Neural progenitor cell (in vitro differentiated cells): ENCODE measurements around the gene PHYH.

Source experiments
- EZH2 ChIP-seq: fragments of 200-600 bp; sonication (generic); IDR thresholded peaks from 2 replicates; pipeline ENCODE4 v1.6.1; 2017; ENCODE audit warnings: antibody characterized with exemption, mild to moderate bottlenecking, moderate library complexity
- TF ChIP-seq, protein P1 (sequence below): fragments of 200-600 bp; sonication (generic); IDR thresholded peaks from 2 replicates; pipeline ENCODE4 v1.5.1; 2017; ENCODE audit warnings: antibody characterized with exemption, mild to moderate bottlenecking

DNA sequence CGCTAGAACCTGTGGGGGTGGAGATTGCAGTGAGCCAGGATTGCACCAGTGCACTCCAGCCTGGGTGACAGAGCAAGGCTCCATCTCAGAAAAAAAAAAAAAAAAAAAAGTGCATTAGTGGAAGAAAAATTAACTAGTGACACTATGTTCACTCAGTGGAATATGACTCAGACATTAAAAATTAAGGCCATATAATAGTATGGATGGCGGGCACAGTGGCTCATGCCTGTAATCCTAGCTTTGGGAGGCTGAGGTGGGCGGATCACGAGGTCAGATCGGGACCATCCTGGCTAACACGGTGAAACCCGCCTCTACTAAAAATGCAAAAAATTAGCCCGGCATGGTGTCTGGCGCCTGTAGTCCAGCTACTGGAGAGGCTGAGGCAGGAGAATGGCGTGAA, 3.4 kb downstream of the PHYH start:
- TF ChIP-seq, protein P1, sequence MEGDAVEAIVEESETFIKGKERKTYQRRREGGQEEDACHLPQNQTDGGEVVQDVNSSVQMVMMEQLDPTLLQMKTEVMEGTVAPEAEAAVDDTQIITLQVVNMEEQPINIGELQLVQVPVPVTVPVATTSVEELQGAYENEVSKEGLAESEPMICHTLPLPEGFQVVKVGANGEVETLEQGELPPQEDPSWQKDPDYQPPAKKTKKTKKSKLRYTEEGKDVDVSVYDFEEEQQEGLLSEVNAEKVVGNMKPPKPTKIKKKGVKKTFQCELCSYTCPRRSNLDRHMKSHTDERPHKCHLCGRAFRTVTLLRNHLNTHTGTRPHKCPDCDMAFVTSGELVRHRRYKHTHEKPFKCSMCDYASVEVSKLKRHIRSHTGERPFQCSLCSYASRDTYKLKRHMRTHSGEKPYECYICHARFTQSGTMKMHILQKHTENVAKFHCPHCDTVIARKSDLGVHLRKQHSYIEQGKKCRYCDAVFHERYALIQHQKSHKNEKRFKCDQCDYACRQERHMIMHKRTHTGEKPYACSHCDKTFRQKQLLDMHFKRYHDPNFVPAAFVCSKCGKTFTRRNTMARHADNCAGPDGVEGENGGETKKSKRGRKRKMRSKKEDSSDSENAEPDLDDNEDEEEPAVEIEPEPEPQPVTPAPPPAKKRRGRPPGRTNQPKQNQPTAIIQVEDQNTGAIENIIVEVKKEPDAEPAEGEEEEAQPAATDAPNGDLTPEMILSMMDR: no peak
- no peak for TF ChIP-seq EZH2
